Stimulated activated CD8-positive, alpha-beta memory T cell treated with anti-CD3 and anti-CD28 coated beads, Interleukin-12 subunit alpha, Interleukin-12 subunit beta, amount 100 ng/mL, for 24 hours (primary cell): ENCODE measurements around the gene PPTC7.
"Not testable (repeated sequence)": the region's sequence is repeated elsewhere in the genome, so short reads cannot be mapped to it uniquely, and the experiment has no call there.

ENCODE experiments used
- DNase-seq: peaks from one replicate; pipeline ENCODE4 v3.0.0-alpha.2; 2020; ENCODE audit errors: extremely low read depth

PPTC7 gene

GRCh38 chr12:110585231-110585799 lies 2.2 kb upstream of the PPTC7 start:
- DNase-seq, result no peak

GRCh38 chr12:110582276-110583136 lies 612 bp downstream of the PPTC7 start:
- peak; percentile 57 for DNase-seq

GRCh38 chr12:110581931-110582275 lies 1.2 kb downstream of the PPTC7 start:
- DNase-seq, result no peak

- DNase-seq, result no peak
Observed at GRCh38 chr12:110579535-110580253, 3.4 kb downstream of the PPTC7 start.

GRCh38 chr12:110578694-110579534 lies 4.2 kb downstream of the PPTC7 start:
- no peak for DNase-seq

- DNase-seq, result no peak
Observed at GRCh38 chr12:110577864-110578693, 5.0 kb downstream of the PPTC7 start.

GRCh38 chr12:110576504-110576903 lies 6.6 kb downstream of the PPTC7 start:
- DNase-seq, result no peak

GRCh38 chr12:110575326-110575725 lies 7.8 kb downstream of the PPTC7 start:
- DNase-seq, result no peak

GRCh38 chr12:110574717-110575230 lies 8.3 kb downstream of the PPTC7 start:
- DNase-seq, result not testable (repeated sequence)

- DNase-seq, result no peak
Observed at GRCh38 chr12:110574044-110574443, 9.1 kb downstream of the PPTC7 start.

- DNase-seq, result not testable (repeated sequence)
Observed at GRCh38 chr12:110570798-110571197, 12.3 kb downstream of the PPTC7 start.

GRCh38 chr12:110569838-110570237 lies 13.3 kb downstream of the PPTC7 start:
- DNase-seq, result not testable (repeated sequence)

- no peak for DNase-seq
Observed at GRCh38 chr12:110568752-110569151, 14.4 kb downstream of the PPTC7 start.

GRCh38 chr12:110566993-110567392 lies 16.1 kb downstream of the PPTC7 start:
- no peak for DNase-seq

- no peak for DNase-seq
Observed at GRCh38 chr12:110565894-110566871, 16.9 kb downstream of the PPTC7 start.

GRCh38 chr12:110564471-110564991 lies 18.6 kb downstream of the PPTC7 start:
- DNase-seq, result no peak

- no peak for DNase-seq
Observed at GRCh38 chr12:110563702-110564470, 19.2 kb downstream of the PPTC7 start.

GRCh38 chr12:110562386-110562785 lies 20.7 kb downstream of the PPTC7 start:
- not testable (repeated sequence) for DNase-seq
